Brain microvascular endothelial cell (primary cell): ENCODE results near the gene NBPF26.
"Not testable (repeated sequence)": the region's sequence is repeated elsewhere in the genome, so short reads cannot be mapped to it uniquely, and the experiment has no call there.

Experiments
- DNase-seq: peaks from one replicate; pipeline ENCODE4 v3.0.0-alpha.2; 2020
- H3K27ac ChIP-seq: fragments of 250-450 bp; sonication (Bioruptor Pico); 2 replicates; pipeline ENCODE4 v1.5.1; 2020; ENCODE audit warnings: mild to moderate bottlenecking, moderate library complexity
- H3K27me3 ChIP-seq: fragments of 250-450 bp; sonication (Bioruptor Pico); replicated peaks from 2 replicates; pipeline ENCODE4 v1.5.1; 2020; ENCODE audit warnings: mild to moderate bottlenecking
- H3K36me3 ChIP-seq: fragments of 250-450 bp; sonication (Bioruptor Pico); replicated peaks from 2 replicates; pipeline ENCODE4 v1.5.1; 2020; ENCODE audit warnings: mild to moderate bottlenecking
- H3K4me3 ChIP-seq: 2 replicates; pipeline ENCODE4 v1.5.1; 2011; ENCODE audit warnings: low read depth, mild to moderate bottlenecking, control low read depth, low read length, moderate library complexity
- in situ Hi-C: cut with HindIII; loops from 2 replicates; pipeline ENCODE4 v1.10.0; 2017; ENCODE audit warnings: low sequenced_read_pairs, low pct_ligation_motif_present
- TF ChIP-seq, protein P1 (sequence below): IDR thresholded peaks from 2 replicates; pipeline ENCODE4 v1.5.1; 2011; ENCODE audit warnings: low read depth, mild to moderate bottlenecking, moderate library complexity, low read length, control low read depth, inconsistent platforms; ENCODE audit errors: missing control alignments

The NBPF26 gene

DNA sequence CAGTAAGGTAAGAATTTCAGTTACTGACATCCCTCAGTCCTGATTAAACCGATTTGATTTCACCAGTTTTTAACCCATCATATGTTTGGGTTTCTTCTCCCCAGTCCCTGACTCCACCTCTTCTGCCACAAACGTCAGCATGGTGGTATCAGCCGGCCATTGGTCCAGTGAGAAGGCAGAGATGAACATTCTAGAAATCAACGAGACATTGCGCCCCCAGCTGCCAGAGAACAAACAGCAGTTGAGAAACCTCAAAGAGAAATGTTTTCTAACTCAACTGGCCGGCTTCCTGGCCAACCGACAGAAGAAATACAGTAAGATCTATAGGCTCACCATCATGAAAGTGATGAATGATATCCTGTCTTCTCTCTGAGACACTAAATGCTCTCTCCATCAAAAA is 81.7 kb downstream of the NBPF26 start:
- TF ChIP-seq, protein P1, sequence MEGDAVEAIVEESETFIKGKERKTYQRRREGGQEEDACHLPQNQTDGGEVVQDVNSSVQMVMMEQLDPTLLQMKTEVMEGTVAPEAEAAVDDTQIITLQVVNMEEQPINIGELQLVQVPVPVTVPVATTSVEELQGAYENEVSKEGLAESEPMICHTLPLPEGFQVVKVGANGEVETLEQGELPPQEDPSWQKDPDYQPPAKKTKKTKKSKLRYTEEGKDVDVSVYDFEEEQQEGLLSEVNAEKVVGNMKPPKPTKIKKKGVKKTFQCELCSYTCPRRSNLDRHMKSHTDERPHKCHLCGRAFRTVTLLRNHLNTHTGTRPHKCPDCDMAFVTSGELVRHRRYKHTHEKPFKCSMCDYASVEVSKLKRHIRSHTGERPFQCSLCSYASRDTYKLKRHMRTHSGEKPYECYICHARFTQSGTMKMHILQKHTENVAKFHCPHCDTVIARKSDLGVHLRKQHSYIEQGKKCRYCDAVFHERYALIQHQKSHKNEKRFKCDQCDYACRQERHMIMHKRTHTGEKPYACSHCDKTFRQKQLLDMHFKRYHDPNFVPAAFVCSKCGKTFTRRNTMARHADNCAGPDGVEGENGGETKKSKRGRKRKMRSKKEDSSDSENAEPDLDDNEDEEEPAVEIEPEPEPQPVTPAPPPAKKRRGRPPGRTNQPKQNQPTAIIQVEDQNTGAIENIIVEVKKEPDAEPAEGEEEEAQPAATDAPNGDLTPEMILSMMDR, result peak; percentile 19
- H3K27ac ChIP-seq, H3K36me3 ChIP-seq, H3K4me3 ChIP-seq, H3K27me3 ChIP-seq, DNase-seq, in situ Hi-C loops: not testable (repeated sequence)

DNA sequence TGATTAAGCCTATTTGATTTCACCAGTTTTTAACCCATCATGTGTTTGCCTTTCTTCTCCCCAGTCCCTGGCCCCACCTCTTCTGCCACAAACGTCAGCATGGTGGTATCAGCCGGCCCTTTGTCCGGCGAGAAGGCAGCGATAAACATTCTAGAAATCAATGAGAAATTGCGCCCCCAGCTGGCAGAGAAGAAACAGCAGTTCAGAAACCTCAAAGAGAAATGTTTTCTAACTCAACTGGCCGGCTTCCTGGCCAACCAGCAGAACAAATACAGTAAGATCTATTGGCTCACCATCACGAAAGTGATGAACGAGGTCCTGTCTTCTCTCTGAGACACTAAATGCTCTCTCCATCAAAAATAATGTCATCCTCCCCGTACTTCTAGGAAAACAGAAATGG is 88.1 kb downstream of the NBPF26 start:
- in situ Hi-C loops, H3K4me3 ChIP-seq, H3K27me3 ChIP-seq, H3K27ac ChIP-seq, H3K36me3 ChIP-seq: not testable (repeated sequence)
- TF ChIP-seq, protein P1, result peak; percentile 45
- DNase-seq, result peak; percentile 62

DNA sequence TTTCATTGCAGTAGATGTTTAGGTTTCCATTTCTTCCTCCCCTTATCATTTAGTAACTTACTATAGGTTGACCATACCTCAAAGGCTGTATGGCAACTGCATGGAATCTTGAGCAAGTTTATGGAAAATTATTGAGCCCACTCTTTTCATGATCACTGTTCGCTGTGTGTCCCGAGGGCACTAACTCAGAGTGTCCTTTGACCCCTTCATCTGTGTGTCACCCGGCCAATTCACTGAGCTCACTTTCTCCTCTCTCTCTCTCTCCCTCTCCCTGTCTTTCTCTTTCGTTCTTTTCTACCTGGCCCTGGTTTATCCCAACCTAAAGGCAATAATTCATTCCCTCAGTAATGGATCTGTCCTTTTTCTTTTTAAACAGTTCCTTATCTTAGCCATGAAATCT is 101.3 kb downstream of the NBPF26 start:
- H3K27ac ChIP-seq, H3K36me3 ChIP-seq, H3K27me3 ChIP-seq, H3K4me3 ChIP-seq, in situ Hi-C loops, DNase-seq: not testable (repeated sequence)

DNA sequence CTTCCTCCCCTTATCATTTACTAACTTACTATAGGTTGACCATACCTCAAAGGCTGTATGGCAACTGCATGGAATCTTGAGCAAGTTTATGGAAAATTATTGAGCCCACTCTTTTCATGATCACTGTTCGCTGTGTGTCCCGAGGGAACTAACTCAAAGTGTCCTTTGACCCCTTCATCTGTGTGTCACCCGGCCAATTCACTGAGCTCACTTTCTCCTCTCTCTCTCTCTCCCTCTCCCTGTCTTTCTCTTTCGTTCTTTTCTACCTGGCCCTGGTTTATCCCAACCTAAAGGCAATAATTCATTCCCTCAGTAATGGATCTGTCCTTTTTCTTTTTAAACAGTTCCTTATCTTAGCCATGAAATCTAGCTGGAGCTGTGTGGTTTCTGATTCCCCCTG is 102.9 kb downstream of the NBPF26 start:
- H3K36me3 ChIP-seq, H3K27ac ChIP-seq, in situ Hi-C loops, DNase-seq, H3K27me3 ChIP-seq, H3K4me3 ChIP-seq: not testable (repeated sequence)

DNA sequence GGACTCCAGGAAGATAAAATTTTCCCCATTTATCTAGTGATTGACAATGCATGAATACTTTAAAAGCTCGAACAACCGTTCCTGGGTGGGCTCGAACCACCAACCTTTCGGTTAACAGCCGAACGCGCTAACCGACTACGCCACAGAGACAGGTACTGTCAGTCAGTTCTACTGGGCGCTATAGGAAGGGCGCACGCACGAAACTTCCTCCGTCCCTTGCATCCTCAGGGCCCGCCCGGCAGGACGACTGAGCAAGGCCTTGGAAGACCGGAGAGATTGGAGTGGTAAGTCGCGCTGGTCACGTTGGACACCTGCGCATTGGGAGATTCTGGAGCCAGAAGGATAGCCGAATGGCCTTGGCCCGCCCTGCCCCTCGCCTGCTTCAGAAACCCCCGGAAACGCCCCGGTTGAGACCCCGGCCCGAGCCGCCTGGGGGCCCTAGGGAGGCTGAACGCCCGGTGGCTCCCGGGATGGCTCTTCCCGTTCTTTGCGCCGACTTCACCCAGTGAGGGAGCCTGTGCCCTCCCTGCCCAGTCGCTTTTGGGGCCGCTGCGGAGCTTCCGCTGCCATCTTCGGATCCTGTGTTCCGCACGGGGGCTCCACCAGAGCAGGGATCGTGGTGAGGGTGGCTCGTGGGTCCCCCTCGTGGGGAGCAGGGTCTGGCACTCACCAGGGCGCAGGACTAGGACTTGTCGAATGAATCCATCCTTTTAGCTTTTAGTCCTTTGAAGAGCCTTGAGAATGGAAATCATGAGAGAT is 120.6 kb downstream of the NBPF26 start:
- in situ Hi-C loops, result not testable (repeated sequence)

DNA sequence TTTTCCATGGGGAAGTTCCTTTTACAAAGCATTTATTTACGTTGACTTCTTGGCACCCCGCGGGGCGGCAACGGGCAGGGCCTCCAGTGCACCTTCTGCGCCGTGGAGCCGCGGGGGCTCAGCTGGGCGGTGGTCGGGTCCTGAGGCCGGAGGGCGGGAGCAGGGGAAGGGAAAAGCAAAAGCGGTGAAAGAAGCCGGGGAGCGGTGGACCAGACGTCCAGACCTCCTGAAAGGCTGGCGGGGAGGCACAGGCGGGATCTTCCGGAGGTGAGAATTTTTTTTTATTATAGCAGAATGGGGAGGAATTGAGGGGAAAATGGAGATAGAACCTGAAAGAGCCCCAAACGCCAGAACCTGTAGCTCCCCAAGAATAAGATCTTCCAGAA is 121.2 kb downstream of the NBPF26 start:
- H3K27me3 ChIP-seq, H3K36me3 ChIP-seq, in situ Hi-C loops, H3K27ac ChIP-seq, DNase-seq: not testable (repeated sequence)
- H3K4me3 ChIP-seq, result peak overlapping the region; percentile 38

More for the DNA sequence above, 120.6 kb downstream of the NBPF26 start:
- TF ChIP-seq, protein P1, result peak; percentile 34
- peak; percentile 53 for DNase-seq
- peak overlapping the region; percentile 48 for H3K4me3 ChIP-seq
- not testable (repeated sequence) for H3K27me3 ChIP-seq, H3K36me3 ChIP-seq, H3K27ac ChIP-seq

DNA sequence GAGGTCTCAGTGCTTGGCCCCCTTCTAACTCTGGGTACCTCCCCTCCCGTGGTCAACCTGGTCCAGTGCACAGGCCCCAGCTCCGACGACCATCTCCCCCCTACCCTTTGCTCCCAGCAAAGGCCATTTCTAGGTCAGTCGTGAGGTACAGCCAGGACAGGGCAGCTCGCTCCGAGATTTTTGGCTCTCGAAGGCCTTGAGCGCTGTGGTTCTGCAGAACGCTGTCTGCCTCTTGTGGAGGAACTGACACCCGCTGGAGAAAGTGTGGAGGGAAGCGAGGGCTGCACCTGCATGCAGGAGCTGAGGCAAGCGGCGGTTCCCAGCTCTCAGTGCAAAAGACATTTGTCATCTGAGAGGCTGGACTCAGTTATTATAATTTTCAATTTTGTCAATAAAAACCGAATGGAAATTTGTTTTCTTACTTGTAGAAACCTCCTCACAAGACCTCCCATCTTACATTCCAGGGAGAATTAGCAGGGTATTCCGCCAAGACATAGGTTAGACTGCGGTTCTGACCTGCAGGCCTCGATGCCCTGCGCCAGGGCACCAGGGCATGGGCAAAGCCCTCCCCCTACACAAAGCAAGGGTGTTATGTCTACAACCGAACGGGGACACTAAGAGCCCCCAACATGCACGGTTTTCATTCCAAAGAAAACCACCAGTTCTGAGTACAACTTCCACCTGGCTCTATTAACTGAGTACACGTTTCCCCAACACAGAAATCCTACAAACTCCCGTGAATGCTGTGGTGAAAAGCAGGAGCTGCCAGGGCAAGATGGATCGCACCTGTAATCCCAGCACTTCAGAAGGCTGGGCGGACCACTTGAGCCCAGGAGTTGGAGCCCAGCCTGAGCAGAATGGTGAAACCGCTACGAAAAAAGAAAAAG is 125.9 kb downstream of the NBPF26 start:
- H3K27me3 ChIP-seq, H3K4me3 ChIP-seq, DNase-seq, H3K36me3 ChIP-seq, H3K27ac ChIP-seq, in situ Hi-C loops: not testable (repeated sequence)

DNA sequence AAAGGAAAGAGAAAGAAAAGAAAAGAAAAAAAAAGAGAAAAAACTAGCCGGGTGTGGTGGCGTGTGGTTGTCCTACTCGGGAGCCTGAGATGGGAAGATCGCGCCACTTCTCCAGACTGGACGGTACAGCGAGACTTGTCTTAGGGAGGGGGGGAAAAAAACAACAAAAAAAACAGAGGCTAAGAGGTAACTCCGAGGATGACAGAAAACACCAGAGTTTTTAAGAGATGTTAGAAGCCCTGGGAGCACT is 126.5 kb downstream of the NBPF26 start:
- H3K4me3 ChIP-seq, H3K36me3 ChIP-seq, H3K27me3 ChIP-seq, DNase-seq, in situ Hi-C loops, H3K27ac ChIP-seq: not testable (repeated sequence)

DNA sequence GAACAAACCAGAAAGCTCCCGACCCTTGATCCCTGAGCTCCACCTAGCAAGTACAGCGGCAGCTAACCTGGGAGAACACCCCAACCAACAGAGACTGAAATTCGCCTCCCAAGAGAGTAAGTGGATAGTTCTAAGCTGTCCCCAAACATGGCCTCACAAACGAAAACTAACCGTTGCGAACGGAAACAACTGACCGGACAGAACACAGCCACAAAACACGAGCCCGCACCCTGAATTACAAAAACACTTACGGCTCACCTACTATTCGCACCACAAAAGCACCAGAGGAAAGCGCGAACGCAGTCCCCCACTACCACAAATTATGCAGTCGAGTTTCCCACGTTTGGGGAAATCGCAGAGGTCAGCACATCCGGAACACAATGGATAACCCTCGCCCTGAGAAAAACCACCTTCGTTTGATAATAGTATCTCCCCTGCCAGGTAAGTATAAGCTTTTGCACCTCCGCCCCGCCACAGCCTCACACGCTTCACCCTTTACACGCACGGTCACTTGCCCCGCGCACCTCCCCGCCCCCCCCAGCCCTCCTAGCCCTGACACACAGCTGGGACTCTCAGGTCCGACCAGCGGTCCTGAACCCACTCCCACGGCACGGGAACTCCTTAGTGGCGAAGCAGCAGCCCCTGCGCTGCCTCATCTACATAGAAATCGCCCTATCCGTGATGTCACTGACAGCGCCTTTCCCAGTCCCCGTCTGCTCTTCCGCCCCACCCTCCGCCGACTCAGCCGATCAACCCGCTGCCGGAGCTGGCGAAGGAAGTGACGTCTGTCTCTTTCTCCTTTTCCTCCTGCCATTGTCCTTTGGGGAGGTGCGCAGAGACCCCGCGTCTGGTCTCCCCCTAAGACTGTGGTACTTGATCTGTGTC is 127.0 kb downstream of the NBPF26 start:
- in situ Hi-C loops, H3K36me3 ChIP-seq, H3K27me3 ChIP-seq: not testable (repeated sequence)
- Histone ChIP-seq H3K27ac (peak overlapping the region; percentile 70), H3K4me3 (peak overlapping the region; percentile 20)
- peak; percentile 92 for DNase-seq

DNA sequence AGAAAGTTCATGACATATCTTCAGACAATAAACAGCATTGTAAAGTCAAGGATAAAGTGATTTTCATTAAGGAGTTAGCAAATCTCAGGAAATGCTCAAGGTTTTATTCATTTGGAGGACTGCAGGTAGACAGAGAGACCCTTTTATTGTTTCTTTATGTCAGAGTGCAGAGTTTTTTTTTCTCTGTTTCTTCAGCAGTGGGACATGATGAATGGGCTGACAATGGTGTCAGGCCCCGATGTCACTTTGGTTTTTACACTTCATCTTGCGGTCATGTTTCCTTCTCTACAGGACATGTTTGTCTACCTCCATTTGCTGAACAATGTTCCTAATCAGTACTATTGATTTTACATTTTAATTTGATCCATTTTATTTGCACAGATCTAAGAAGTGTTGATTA is 134.4 kb downstream of the NBPF26 start:
- H3K27ac ChIP-seq, H3K27me3 ChIP-seq, in situ Hi-C loops, H3K36me3 ChIP-seq, DNase-seq, H3K4me3 ChIP-seq: not testable (repeated sequence)
